SIG-M5 treated with dmso at 0.1 percent for 504 hours (cell line): ENCODE measurements around the gene WBP1L.
"Not testable (repeated sequence)": the region's sequence is repeated elsewhere in the genome, so short reads cannot be mapped to it uniquely, and the experiment has no call there.

Experiments used
- DNase-seq: peaks from one replicate; lab custom pipeline; 2025; ENCODE audit not compliant: unreplicated experiment; lab: John Stamatoyannopoulos, UW

Gene WBP1L

GRCh38 chr10:102721954-102722353 lies 21.8 kb upstream of the WBP1L start:
- DNase-seq: no peak

DNA sequence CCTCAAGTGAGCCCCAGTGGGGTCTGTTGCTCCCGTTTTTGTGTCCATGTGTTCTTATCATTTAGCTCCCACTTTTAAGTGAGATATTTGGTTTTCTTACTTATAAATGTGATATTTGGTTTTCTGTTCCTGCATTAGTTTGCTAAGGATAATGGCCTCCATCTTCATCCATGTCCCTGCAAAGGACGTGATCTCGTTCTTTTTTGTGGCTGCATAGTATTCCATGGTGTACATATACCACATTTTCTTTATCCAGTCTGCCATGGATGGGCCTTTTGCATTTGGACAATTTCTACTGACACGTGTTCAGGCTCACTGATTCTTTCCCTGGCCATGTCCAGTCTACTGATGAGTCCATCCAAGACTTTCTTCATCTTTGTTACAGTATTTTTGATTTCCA lies 19.8 kb upstream of the WBP1L start:
- DNase-seq: no peak

DNA sequence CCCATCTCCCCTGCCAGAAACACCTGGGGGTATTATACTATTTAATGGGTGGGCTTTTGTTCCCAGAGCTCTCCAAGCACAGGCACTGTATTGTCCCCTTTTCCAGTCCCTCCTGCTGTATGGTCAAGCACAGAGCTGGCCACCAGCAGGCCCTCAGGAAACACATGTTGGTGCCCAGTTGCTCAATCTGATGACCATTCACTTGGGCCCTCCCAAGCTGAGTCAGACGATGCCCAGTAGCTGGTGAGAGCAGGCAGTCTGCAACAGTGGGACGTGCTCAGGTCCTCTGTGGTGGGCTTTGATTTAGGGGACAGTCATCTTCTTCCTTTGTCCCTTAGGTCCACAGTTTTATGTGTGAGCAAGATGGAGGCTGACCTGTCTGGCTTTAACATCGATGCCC lies 17.5 kb upstream of the WBP1L start:
- no peak for DNase-seq

DNA sequence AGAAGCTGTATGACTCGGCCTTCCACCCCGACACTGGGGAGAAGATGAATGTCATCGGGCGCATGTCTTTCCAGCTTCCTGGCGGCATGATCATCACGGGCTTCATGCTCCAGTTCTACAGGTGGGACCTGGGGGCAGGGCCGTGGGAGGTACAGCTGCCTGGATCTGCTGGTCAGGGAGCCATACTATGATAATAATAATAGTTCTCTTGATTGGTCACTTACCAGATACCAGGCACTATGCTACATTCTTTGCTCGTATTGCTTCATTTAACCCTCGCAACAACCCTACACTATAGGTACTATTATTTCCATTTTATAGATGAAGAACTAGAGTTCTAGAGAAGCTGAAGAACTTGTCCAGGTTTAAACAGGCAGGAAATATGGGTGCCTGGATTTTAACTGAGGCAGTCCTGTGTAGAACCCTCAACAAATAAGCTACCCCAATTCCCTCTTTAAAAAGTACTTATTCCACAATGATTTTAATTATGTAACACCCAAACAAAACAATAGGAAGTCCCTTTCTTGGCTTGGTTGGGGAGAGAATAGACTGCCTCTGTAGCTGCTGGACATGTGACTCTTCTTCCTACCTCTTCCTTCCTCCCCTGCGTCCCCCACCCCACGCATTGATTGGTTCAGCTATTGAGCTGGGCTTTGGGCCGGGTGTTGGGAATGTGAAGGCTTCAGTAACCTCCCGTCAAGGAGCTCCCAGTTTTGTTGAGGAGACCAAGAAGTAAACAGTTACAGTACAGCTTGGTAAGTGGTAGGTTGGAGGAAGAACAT lies 16.5 kb upstream of the WBP1L start:
- no peak for DNase-seq

- DNase-seq: peak; percentile 28
Measured at GRCh38 chr10:102729029-102730026, 14.4 kb upstream of the WBP1L start.

GRCh38 chr10:102731222-102731800 lies 12.4 kb upstream of the WBP1L start:
- DNase-seq: no peak

GRCh38 chr10:102732661-102733060 lies 11.1 kb upstream of the WBP1L start:
- DNase-seq: no peak

- no peak for DNase-seq
Measured at GRCh38 chr10:102735065-102735562, 8.6 kb upstream of the WBP1L start.

GRCh38 chr10:102738692-102739121 lies 5.0 kb upstream of the WBP1L start:
- DNase-seq: no peak

- no peak for DNase-seq
Measured at GRCh38 chr10:102740229-102740628, 3.5 kb upstream of the WBP1L start.

- DNase-seq: no peak
Measured at GRCh38 chr10:102741726-102742237, 2.0 kb upstream of the WBP1L start.

- not testable (repeated sequence) for DNase-seq
Measured at GRCh38 chr10:102742313-102742712, 1.4 kb upstream of the WBP1L start.

DNA sequence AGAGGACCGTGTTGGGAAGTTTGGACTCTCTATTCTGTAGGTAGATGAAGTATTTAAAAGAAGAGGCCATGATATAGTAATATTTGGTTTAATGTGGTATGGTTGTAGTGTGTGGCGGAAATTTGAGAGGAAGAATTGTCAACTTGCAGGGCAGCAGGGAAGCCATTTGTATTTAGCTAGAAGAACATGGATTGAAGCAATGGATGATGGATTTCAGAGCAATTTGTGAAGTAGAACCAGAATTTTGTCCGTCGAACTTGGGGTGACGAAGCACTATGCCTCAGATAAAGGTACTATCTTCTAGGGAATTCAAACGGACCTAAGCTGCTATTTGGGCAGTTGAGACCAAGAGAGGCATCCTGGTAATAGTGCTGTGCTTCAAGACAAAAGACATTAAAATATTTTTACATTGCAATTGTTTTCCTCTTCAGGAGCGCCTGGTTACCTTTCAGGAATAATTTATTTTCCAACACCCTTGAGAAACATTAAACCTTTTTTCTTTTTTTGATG lies 615 bp upstream of the WBP1L start:
- DNase-seq: no peak

DNA sequence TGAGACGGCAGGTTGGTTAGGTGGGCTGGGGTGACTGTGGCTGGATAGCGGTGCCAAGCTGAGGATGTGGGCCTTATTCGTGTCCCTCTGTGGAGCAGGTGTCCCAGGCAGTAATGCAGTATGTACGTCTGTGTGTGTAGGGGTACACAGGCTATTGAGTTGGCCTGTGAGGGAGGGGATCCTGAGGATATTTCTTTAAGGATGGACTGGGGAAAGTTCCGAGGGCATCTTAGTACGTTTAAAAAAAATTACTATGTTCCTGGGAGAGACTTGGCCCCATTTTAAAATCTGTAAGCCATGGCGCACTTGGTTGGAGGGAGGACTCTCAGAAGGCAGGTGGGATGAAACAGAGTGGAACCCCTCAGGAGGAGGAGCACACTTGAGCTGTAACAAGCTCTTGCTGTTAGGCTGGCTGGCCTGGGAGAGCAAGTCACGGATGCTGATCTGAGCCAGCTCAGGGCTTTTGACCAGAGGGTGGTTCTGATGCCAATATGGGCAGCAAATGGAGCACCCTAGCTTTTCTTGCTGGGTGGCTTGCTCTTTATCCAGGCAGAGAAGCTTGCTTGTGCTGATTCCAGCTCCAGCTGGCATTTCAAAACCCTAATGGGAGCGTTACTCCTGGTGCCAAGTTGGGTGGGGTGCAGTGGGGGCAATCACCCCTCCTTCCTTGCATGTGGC lies 765 bp downstream of the WBP1L start:
- no peak for DNase-seq

DNA sequence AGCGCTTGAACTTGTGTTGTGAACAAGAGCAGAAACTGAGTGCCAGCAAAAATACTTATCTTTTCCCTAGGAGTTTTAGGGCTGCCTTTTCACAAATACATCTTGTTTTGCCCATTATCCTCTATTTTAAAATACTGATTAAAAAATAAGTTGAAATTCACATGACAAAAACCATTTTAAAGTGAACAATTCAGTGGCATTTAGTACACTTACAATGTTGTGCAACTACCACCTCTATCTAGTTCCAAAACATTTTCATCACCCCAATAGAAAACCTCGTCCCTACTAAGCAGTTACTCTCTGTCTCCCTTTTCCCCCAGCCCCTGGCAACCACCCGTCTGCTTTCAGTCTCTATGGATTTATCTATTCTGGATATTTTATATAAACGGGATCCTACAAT lies 1.4 kb downstream of the WBP1L start:
- no peak for DNase-seq

DNA sequence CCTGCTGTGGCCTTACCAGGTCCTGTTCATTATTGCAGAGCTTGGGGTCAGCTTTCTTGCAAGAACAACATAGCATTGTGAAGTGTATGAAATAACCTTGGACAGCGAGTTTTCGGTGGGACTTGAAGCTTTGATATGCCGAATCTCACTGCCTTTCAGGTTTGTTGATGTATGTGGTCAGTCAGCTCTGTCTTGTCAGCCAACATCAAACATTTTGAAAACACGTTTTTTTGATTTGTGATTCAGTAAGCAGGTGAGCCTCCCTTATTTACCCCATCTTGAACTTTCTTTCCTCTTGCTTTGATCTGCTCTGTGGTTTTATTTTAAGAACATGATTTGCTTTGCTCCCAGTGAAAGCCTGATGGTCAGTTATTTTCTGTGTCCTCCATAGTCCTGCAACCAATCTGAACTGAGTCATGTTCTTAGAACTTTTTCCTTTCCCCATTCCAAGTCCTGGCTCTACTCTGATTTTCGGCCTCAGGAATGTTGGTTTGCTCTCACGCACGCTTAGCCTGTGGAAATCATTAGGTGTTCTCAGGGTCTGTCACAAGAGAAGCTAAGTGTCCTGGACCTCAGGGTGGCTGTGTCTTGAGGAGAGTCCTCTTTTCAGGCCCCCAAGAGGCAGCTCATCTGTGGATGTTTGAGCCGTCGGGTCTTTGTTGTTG lies 8.7 kb downstream of the WBP1L start:
- DNase-seq: no peak

- DNase-seq: peak; percentile 41
Measured at GRCh38 chr10:102752934-102753664, 9.4 kb downstream of the WBP1L start.

DNA sequence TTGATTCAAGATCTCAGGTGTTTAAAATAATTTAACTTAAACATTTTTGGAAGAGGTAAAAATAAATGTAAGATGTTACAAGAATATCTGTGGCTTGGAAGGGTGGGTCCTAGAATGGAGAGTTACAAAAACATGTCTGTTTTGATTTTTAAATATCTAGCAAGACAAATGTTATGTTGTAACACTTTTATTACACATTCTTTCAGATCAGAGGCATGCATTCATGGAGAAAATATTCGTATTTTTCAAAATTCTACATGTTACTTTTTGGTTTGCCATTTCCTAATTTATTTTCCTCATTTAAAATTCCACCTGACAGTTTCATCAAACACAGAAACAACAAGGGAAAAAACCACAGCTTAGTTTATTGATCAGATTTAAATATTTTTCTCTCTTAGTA lies 10.0 kb downstream of the WBP1L start:
- no peak for DNase-seq

DNA sequence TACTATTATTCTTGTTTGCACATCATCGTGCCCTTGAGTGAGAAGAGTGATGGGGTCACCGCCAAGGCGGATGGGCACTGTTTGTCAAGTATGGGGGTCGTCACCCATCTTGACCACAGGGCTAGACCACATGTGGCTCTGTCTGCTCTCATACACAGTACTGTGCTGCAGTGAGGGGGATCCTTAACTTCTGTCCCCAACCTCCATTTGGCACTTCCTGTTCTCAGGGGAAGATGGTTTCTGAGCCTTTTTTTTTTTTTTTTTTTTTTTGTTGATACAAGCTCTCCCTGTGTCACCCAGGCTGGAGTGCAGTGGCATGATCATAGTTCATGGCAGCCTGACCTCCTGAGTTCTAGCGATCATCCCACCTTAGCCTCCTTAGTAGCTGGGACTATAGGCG lies 13.6 kb downstream of the WBP1L start:
- DNase-seq: no peak
